GM18505 (cell line): ENCODE results near the gene IQGAP2.

Source experiments
- ATAC-seq: cut with Tn5 transposase; IDR thresholded peaks from one replicate; pipeline ENCODE4 v1.9.1; 2021; ENCODE audit not compliant: unreplicated experiment
- POLR2A ChIP-seq: IDR thresholded peaks from 4 replicates; pipeline ENCODE4 v1.6.1; 2011; ENCODE audit warnings: borderline replicate concordance; ENCODE audit not compliant: insufficient read depth, insufficient read length; ENCODE audit errors: extremely low read depth

Gene IQGAP2

DNA sequence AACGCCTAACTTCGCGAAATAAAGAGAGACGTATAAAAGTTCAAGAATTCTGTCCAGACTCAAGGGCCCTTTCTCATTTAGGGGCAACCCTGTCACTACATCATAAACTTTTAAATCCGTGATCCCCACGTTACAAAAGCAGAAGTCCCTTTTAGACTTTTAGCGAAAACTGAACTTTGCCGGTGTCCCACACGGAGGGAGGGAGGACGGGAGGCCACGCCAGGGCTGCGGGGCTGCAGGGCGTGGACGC, 312.3 kb downstream of the IQGAP2 start:
- peak; percentile 20 for ATAC-seq
- no peak for TF ChIP-seq POLR2A

DNA sequence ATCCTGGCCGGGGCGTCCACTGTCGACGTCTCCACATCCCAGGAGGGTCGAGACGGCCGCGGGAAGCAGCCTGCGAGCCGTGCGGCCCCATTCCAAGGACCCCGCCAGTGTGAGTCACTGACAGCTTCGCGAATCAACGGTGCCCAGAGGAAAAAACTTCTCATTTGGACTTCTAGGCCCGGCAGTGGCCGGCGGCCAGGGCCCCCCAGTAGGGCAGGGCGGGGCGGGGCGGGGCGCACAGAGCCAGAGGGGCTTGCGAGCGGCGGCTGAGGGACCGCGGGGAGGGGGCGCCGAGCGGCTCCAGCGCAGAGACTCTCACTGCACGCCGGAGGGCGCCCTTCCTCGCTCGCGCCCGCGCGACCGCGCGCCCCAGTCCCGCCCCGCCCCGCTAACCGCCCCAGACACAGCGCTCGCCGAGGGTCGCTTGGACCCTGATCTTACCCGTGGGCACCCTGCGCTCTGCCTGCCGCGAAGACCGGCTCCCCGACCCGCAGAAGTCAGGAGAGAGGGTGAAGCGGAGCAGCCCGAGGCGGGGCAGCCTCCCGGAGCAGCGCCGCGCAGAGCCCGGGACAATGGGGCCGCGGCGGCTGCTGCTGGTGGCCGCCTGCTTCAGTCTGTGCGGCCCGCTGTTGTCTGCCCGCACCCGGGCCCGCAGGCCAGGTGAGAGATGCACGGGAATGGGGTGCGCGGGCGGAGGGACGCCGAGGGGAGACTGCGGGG, 312.8 kb downstream of the IQGAP2 start, which contains the start of gene F2R:
Gene F2R (plus strand): TSS at position 391 of the 720 bp plus-strand sequence. CDS start 182 bp downstream, at position 573.
- ATAC-seq = peak; percentile 72
- TF ChIP-seq POLR2A = no peak

DNA sequence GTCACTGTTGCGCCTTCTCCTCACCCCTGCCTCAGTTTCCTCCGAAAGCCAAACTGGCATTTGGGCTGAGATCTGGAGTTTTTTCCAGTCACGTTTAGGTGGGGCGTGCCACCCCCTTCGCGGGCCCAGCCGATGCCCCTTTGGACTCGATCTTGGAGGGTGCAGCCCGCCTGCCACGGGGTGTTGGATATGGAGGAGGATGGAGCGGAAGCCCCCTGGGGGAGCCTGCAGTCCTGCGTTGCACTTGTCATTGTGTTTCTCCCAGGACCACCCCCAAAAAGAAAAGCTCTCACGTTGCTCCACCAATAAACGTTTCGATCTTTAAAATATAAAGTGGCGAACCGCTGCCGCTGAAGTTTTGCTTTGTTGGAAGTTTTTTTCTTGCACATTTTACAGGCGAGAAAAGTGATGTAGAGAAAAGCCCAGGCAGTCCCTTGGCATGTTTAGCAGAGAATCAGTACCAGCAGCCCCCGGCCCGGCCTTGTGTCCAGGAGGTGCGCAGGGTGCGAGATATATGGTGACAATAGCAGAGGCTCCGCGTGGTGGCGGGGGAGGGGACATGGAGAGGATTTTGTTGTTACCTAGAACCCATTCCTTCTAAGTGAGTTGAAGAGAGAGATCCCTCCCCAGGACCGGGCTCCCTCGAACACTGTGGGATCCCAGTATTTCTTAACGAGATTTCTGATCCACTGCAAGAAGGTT, 313.5 kb downstream of the IQGAP2 start:
- no peak for TF ChIP-seq POLR2A
- ATAC-seq = no peak

DNA sequence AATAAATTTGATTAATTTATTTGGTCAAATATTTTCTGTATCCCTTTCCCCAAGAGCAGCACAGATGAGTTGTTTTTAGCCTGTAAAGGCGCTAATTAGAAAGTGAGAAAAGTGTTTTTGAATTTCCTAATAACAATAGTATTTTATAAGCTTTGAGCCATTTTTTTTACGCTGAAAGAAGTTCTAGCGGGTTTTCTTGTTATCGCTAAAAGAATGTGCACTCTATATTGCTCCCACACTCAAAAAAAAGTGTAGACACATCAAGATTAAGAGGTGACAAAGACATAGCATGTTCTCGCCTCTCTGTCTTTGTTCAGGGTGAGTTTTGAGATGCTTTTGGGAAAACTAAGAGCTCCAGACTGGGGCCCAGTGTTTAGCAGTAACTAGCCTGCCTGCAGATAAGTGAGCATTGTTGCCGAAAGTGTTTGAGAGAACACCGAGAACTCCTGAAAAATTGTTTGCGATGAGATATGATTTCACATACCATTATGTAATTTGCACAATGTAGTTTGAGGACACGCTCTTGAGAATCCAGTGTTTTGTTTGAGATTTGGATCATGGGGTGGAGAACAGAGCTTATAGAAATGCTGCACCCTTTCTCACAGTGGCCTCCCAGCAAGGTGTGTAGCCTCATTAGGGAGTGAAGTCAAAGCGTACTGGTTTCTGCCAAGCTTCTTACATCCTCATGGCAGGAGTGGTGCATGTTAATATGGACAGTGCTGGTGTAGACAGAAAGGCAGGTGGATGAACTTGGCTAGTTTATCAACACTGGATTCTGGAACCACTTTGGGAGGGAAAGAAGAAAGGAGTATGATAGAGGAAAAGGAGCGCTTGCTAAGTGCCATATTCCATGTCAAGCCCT, 314.4 kb downstream of the IQGAP2 start:
- ATAC-seq = no peak

DNA sequence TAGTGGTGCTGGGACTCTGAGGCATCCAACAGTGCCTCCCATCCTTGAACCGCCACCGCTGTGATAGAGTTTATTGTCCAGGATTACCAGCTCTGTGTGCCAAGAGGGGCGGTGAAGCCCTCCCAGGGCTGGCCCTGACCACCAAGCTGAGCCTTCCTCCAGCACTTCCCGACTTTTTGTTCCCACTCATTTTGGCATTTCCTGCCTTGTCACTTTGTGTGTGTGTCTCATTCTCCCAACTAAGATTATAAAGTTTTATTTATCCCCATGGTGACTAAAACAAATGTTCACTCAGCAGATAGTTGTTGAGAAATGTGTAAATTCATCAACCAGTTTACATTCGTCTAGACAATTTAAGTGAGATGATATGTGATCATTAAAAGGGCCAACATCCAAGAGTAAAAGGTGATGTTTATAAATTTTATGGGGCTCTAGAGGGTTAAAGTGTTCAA, 315.3 kb downstream of the IQGAP2 start:
- no peak for ATAC-seq

More for the DNA sequence above, 314.4 kb downstream of the IQGAP2 start:
- no peak for TF ChIP-seq POLR2A

DNA sequence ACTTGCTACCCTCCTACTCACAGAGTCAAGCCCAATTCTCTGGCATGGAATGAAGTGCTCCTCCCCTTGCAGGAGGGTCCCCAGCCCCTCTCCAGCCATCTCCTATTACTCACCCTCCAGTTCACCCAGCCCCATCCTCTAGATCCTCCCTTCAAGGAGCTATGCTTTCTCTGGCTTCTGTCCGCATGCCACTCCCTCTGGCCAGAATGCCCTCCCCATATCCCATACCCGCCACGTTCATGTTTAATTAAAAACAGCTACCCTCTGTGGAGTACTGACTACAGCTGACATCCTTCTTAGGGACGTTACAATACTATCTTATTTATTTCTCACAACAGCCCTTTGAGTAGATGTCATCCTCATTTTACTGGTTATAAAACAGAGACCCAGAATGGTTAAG, 315.8 kb downstream of the IQGAP2 start:
- no peak for TF ChIP-seq POLR2A

More for the DNA sequence above, 315.3 kb downstream of the IQGAP2 start:
- no peak for TF ChIP-seq POLR2A

DNA sequence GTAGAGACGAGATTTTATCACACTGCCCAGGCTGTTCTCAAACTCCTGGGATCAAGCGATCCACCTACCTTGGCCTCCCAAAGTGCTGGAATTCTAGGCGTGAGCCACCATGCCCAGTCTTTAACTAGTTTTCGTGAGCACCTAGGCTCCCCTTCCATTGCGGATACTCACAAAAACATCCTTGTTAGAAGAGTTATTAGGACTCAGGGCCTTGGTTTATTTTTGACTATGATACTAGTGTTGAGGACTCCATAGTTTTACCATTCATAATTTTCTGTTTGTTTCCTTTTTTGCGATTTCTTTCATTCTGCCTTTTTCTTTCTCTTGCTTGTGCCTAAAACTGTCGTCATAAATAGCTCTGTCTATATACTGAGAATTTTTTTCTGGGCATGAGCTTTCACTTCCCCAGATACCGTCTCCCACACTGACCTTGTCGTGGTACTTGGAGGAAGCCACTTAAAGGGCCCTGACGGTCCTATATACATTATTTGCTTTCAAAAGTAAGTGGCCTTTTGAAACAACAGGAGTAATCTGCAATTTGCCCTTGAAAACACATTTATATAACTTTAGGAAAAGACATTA, 318.0 kb downstream of the IQGAP2 start:
- peak; percentile 85 for ATAC-seq

More for the DNA sequence above, 315.8 kb downstream of the IQGAP2 start:
- no peak for ATAC-seq

DNA sequence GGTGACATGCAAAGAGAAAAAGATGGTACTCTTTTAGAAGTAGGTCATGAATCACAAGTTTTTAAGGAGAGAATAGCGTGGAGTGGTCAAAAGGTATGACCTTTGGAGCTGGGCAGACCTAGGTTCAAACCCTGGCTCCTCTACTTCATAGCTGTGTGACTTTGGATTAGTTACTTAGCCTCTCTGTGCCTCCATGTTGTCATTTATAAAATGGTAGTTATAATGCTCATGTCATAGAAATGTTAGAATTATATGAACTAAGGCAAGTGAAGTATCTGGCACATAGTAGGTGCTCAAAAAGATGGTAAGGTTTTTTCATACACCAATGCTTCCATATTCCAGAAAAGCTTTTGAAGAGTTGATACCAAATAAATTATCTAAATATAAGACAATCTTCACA, 320.2 kb downstream of the IQGAP2 start:
- TF ChIP-seq POLR2A = no peak
- ATAC-seq = no peak

More for the DNA sequence above, 318.0 kb downstream of the IQGAP2 start:
- TF ChIP-seq POLR2A = no peak

DNA sequence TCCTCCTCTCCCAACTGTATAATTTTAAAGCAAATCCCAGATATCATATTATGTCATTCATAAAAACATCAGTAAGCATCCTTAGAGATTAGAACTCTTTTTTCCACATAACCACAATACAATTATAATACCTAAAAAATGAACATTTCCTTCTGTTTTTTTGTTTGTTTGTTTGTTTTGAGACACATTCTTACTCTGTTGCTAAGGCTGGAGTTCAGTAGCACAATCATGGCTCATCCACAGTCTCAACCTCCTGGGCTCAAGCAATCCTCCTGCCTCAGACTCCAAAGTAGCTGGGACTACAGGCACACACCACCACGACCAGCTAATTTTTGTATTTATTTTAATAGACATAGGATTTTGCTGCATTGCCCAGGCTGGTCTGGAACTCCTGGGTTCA, 320.8 kb downstream of the IQGAP2 start:
- ATAC-seq = no peak
- TF ChIP-seq POLR2A = no peak

DNA sequence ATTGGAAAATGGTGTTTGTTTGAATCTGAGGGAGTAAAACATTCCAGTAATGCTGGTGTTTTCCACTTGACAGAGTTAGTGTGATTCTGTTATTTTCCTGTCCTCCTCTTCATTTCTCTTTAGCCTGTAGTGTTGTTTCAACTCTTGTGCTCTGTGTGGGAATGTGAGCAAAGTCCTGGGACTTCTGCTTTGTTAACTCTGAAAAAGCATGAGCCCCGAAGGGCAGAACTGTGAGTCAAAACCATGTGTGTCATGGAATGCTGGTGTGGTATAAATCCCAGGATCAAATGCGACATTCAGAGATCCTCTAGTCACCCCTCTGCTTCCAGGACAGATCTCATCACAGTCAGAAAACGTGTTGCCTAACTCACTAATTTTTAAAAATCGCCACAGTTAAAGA, 321.8 kb downstream of the IQGAP2 start:
- no peak for ATAC-seq
- TF ChIP-seq POLR2A = no peak

DNA sequence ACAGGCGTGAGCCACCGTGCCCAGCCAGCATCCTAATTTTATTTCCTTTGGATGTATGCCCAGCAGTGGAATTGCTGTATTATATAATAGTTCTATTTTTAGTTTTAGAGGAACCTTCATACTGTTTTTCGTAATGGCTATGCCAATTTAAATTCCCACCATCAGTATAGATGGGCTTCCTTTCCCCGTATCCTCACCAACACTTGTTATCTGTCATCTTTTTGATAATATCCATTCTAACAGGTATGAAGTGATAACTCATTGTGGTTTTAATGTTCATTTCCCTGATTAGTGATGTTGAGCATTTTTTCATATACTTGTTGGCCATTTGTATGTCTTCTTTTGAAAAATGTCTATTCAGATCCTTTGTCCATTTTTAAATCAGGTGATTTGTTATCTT, 325.9 kb downstream of the IQGAP2 start:
- TF ChIP-seq POLR2A = no peak
- ATAC-seq = no peak

DNA sequence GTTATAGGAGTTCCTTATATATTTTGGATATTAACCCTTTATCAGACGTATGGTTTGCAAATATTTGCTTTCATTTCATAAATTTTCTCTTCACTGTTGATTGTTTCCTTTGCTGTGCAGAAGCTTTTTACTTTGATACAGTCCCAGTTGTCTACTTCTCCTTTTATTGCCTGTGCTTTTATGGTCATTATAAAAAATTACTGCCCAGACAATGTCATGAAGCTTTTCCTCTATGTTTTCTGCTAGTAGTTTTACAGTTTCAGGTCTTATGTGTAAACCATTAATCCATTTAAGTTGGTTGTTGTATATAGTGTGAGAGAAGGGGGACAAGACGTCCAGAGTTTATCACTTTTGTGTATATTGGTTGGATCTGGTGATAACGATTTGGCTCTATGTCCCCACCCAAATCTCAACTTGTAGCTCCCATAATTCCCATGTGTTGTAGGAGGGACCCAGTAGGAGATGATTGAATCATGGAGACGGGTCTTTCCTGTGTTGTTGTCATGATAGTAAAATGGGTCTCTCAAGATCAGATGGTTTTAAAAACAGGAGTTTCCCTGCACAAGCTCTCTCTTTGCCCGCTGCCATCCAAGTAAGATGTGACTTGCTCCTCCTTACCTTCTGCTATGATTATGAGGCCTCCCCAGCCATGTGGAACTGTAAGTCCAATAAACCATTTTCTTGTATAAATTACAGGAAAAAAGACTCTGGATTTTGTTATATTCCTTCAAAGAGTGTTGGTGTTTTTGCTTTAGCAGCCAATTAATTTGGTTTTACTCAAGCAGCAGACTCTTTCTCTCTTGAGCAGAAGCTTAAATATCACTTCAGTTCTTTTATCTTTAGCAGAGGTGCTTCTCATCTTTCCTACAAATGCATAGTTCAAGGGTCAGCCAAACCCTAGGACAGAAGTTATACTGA, 326.5 kb downstream of the IQGAP2 start:
- no peak for TF ChIP-seq POLR2A
- ATAC-seq = no peak

DNA sequence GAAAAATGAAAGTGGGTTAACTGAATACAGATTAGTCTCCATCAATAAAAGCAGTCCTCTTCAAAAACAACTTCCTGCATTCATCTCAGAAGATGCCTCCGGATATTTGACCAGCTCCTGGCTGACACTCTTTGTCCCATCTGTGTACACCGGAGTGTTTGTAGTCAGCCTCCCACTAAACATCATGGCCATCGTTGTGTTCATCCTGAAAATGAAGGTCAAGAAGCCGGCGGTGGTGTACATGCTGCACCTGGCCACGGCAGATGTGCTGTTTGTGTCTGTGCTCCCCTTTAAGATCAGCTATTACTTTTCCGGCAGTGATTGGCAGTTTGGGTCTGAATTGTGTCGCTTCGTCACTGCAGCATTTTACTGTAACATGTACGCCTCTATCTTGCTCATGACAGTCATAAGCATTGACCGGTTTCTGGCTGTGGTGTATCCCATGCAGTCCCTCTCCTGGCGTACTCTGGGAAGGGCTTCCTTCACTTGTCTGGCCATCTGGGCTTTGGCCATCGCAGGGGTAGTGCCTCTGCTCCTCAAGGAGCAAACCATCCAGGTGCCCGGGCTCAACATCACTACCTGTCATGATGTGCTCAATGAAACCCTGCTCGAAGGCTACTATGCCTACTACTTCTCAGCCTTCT, 329.4 kb downstream of the IQGAP2 start:
- no peak for TF ChIP-seq POLR2A
- ATAC-seq = no peak

DNA sequence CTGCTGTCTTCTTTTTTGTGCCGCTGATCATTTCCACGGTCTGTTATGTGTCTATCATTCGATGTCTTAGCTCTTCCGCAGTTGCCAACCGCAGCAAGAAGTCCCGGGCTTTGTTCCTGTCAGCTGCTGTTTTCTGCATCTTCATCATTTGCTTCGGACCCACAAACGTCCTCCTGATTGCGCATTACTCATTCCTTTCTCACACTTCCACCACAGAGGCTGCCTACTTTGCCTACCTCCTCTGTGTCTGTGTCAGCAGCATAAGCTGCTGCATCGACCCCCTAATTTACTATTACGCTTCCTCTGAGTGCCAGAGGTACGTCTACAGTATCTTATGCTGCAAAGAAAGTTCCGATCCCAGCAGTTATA, 329.9 kb downstream of the IQGAP2 start:
- peak; percentile 55 for ATAC-seq

More for the DNA sequence above, 329.9 kb downstream of the IQGAP2 start:
- TF ChIP-seq POLR2A = no peak
